ENCODE results near the gene ZMIZ1.

Gene ZMIZ1

DNA sequence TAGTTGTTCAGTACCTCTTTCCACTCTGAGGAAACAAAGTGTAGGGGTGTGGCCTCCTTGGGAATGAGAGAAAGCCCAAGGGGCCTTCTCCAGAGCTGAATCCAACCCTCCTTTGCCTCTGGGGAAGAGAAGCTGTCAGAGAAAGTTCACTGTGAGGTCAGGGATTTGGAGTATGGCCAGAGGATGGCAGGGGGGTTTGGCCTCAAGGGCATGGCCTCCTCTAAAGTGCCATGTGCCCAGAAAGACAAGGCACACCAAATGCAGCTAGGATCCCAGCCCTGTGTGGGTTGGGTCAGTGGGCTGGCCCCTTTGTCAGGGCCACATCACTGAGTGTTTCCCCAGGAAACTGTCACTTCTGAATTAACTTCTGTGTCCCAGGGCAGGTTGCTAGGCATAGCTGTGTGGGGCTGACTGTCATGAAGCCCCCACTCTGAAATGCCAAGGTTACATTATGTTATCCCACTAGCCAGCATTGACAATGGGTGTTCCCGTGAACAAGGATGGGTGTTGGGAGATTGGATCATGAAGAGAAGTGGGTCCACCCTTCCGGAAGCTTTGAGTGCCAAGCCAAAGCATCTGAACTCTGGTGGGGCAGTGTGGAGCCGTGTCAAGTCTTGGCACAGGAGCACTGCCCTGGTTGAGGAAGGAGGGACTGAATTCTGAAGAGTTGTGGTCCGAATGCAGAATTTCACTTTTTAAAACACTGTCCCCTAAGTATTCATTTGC, 123.3 kb downstream of the ZMIZ1 start:
- no peak for DNase-seq

DNA sequence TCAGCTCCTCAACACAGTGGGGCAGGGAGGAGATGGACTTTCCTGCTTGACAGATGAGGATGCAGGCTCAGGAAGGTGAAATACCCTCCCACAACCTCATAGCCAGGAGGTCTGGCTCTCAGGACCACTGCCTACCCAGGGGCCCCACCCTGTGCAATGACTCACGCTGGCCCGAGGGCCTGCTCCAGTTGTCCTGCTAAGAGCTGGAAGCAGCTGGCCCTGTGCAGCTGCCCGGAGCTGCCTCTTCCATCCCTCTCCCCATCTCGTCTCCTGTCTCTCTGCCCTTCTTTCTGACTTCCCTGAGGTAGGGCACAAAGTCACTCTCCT, 123.9 kb downstream of the ZMIZ1 start:
- no peak for DNase-seq

DNA sequence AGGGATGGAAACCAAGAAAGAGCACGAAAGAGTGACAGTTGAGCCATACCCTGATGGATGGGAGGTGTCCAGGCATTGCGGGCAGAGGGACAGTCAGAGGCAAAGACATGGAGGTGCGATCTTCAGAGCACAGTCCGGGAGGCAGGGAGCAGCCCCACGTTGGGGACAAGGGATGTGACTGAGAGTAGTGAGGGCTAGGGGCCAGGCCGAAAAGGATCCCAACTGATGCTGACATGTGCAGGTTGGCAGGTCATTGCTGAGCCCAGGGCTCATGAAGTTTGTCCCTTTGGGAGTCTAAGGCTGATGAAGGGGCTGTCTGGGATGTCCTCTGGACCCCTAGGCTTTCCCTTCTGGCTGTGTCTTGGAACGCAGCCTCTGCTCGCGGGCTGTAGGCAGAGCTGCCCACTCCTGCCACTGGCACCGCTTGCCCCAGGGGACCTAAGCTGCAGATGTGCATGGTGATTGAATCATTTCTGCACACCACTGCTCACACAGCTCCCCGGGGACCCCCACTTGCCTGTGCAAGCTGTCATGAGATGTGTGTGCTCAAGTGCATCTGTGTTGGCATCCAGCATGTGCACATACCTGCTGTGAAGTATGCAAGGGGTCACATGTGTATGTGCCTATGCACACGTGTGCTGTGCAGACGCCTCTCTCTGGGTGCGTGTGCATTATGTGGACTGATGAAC, 125.1 kb downstream of the ZMIZ1 start:
- no peak for DNase-seq

DNA sequence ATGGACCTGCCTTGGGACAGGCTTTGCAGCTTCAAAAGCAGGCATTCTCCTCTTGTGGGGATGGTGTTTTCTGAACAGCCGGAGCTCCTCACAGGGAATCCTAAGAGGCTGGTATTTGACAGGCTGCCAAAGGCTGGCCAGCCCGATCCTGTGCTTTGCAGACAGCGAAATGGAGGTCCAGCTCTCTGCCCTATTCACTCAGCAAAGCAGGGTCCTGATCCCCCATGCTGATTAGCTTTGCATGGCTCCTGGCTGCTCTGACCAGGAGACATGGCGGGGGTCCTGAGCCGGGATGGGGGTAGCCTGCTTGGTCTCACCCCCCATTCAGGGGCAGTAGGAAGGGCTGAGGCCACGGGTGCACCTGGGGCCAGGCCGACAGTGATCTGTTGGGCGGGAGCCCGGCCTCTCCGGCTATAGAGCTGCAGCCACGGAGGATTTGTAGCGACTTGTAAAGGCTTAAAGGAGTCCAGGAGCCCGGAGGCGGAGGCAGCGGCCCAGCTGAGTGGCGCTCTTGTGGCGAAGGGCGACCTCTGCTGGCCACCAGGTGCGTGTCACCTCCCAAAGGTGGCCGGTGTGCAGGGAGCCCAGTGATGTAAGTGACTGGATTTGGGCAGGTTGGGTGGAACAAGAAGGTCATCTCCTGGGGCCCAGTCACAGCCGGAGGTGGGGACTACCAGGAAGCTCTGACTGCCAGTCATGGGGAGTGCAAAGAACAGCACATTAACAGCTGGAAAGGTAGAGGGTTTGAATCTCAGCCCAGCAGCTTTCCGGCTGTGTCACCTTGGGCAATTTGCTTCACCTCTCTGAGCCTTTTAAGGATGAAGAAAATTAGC, 126.5 kb downstream of the ZMIZ1 start:
- DNase-seq = peak; percentile 70

DNA sequence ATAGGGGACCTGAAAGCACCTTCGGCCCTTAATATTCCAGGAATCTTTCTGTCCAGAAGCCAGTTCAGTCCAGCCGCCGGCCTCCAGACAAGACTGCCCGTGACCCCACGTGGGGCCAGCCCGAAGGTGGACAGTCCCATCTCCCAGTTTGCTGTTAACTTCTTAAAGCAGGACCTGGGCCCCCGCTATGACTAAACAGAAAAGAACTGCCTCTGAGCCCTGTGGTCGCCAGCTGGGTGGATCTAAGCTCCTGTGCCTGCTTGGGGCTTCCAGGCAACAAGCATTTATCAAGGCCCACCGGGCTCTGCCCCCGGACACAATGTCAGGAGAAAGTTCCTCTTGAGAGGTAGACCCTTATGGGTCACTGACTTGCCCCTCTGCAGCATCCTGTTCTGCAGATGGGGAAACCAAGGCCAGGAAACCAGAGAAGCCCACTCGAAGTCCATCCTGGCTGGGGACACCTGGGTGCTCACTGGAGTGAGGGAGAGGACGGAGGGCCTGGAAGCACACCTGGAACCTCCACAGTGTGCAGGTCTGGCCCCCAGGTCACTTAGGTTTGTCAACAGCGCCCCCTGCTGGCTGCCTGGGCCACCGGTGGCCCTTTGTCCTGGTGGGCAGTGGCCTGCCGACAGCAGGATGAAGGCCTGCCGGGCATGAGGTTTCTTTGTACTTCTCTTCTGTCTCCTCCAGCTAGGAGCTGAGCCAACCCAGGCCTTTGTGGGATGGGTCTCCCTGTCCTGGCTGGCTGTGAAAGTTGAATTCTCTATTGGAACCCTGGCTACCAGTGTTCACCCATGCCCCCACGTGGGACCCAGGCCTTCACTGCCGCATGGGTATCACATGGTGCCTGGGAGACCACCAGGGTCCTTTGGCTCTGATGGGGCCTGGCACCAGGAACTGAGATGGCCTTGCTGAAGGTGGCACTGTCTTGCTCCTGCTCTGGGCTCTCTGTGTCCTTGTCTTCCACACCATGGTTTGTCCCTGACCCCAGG, 128.0 kb downstream of the ZMIZ1 start:
- DNase-seq = peak; percentile 45

DNA sequence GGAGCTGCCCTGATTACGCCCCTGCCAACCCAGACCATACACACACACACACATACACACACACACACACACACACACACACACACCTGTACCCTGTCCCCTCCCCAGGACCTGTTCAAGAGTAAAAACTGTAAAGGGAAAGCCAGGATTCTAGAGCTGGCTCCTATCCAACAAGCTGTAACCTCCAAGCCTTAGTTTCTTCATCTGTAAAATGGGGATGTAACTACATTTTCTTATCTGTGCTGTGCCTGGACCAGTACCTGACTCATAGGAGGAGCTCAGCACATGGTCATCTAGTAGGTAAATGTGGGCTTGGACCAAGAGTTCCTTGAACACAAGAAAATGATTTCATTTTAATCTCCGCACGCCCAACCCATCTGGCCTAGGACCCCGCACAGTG, 128.8 kb downstream of the ZMIZ1 start:
- DNase-seq = no peak

DNA sequence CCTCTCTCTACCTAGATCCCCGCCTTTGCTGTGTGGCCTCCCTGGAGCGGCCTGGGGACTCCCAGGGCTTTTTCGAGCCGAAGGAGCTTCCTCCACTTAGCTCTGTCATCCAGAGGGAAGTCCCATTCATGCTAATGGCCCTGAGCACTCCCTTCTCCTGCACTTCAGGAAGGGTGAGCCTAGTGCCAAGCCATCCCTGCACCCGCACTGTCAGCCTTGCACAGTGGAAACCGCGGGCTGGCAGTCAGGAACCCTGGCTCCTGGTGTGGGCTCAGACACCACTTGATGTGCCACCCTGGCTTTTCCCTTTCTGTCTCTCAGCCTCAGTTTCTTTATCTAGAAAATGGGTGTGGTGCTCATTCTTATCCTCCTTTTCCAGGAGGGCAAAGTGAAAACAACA, 131.6 kb downstream of the ZMIZ1 start:
- DNase-seq = no peak

DNA sequence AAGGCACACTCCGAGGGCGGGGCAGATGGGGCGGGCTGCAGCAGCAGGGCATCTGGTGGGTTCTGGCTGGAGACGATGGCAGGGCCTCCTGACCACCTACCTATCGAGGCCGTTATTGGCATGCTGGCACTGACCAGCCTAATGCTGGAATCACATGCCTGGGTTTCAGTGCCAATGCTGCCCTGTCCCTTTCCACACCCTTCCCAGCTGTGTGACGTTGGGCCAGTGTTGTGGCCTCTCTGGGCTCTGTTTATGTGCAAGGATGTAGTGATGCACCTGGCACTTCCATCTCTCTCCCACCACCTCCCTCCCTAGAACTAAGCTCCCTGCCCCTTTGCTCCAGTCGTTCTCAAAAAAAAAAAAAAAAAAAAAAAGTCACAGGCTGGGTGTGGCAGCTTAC, 132.9 kb downstream of the ZMIZ1 start:
- no peak for DNase-seq

DNA sequence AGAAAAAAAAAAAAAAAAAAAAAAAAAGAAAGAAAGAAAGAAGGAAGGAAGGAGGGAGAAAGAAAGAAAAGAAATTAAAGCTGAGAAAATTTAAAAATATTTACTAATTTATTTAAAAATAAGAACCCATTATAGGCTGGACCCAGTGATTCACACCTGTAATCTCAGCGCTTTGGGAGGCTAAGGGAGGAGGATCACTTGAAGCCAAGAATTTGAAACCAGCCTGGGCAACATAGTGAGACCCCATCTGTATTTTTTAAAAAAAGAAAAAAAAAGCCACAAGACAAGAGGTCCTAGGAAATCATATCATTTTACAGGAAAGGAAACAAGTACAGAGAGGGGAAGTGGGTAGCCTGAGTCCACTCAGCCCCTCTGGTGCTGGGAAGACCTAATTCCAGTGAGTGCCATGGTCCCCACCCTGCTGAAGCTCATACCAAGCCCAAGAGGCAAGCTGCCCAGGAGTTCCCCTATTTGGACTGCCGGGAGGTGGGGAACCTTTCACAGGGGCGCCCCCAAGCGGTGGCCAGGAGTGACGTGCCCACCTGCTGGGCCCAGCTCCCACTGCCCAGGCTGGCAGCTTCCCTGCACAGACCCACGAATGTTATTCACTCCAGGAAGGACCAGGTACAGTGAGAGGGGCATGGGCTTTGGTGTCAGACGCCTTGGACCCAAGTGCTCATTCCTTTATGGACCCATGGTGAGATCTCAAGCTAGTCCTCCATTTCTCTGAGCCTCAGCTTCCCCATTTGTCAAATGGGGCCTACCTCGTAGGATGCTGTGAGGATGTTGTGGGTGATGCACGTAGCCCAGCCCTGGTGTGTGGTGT, 133.6 kb downstream of the ZMIZ1 start:
- peak; percentile 34 for DNase-seq

DNA sequence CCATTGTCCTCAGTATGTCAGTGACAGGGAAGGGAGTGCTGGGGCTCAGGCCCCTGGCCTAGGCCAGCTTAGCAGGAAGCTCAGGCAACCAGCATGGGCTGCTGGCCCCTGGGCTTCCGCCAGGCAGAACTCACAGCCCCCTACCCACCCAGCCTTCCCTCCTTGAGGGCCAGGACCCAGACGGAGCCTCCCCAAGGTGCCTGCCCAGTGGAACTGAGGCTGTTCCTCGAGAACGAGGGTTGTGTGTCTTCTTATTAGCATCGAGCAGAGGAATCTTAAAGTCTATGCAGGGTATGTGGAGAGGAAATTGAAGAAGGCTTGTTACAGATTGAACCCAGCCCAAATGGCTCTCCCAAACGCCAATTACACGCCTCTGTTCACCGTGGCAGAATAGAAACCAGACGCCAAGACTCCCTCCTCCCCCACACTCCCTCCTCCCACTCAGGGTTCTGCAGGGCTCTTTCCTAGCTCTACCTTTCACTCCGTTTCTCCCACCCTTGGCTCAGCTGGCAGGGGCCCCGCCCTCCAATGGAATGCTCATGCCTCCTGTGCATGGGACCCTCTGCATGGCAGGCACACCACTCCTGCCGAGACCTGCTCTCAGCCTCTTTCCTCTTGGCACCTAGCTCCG, 134.4 kb downstream of the ZMIZ1 start:
- DNase-seq = no peak

DNA sequence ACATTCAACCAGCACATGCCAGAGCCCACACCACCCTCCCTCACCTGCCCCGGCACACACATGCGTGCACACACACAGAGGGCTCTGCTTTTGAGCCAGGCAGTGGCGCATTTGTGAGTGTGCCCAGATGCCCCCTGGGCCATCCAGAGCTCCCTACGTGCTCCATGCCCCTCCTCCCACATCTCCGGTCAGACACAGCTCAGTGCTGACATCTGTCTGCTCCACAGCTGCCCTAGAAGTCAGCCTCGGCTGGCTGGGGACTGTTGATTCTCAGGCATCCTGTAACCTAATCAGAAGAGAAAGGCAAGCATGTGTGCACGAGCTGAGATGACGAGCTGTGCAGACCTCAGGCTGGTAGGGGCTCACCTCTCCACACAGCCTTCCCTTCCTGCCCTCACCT, 135.1 kb downstream of the ZMIZ1 start:
- DNase-seq = no peak

DNA sequence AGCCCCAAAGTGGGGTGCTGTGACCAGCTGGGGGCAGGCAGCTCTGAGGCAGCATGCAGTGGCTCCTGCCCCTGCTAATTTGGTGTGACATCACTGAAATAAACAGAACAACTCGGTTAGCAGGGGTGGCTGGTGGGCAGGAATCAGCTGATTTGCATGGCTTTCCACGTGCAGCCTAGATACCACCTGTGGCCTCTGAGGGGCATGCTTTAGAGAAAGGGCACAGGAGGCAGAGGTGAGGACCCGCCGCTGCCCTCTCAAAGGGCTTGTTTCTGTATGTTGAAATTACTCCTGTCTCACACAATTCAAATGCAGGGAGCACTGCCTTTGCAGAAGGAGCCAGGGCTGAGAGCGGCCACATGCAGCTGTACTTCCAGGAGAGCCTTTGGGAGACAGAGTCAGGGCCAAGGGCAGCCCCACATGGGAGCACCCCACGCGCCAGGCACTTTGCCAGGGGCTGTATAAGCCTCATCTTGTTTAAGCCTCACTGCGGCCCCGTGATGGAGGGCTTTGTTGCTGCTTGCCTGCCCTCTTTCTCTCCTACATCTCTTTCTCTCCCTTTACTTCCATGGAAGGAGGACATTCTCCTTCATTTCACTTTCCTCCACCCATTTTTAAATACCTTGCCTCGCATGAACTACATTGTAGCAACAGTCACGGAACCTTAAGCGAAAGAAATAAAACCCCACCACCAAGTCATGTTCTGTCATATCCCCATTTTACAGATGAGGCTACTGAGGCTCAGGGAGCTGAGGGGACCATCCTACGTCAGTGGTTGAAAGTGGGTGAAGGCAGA, 137.7 kb downstream of the ZMIZ1 start:
- DNase-seq = no peak

DNA sequence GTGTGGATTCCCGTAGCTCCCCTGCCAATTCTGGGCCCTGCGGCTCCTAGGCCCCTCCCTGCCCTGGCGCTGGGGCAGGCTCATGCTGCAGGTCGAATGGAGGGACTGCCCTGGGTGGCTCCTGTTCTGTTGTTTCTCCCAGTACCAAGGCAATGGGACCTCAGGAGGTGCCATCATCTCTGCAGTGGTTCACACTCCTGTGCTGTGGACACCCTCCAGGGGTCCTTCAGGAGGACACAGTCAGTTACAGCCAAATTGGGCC, 138.3 kb downstream of the ZMIZ1 start:
- DNase-seq = no peak

DNA sequence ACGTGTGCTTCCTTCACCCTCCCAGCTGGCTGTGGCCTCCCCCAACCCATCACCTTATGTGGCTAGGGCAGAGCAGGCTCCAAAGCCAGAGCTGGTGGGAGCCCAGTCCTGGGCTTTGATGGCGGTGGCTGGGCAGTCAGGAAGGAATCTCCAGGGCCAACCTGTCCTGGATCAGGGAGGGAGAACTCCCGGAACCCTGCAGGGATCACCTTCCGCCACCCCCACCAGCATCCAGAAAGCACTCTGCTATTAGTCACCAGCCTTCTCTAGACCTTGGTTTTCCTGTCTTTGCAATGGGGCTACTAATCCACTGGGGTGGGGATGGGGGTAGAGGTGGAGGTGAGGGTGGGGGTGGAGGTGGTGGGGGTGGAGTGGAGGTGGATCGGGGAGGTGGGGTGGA, 139.0 kb downstream of the ZMIZ1 start:
- DNase-seq = no peak

DNA sequence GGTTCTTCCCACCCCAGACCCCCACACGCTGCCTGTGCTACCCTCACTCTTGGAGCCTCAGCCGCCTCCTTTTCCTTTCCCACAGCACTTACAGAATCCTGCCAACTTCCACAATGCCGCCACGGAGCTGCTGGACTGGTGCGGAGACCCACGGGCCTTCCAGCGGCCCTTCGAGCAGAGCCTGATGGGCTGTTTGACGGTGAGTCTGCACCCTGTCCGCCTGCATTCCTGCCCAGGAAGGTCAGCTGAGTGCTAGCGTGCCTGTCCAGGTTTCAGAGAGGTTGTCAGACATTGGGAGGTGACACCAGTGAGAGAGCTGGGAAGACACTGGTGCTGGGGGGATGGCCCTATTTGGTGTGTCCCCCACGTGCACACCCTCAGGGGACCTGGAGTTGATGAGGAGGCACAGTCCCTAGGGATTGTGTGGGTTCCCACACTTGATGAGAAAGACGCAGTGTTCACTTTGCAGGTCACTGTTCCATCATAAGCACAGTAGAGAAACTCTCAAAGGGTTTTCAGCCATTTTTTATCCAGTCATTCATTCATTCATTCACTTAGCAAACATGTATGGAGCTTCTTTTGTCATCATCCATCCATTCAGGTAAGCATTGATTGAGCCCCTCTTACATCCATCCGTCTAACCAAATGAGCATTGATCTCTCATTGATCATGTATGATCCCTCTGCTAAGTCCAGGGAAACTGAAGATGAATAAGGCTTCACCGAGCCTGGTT, 139.7 kb downstream of the ZMIZ1 start:
- DNase-seq = no peak

DNA sequence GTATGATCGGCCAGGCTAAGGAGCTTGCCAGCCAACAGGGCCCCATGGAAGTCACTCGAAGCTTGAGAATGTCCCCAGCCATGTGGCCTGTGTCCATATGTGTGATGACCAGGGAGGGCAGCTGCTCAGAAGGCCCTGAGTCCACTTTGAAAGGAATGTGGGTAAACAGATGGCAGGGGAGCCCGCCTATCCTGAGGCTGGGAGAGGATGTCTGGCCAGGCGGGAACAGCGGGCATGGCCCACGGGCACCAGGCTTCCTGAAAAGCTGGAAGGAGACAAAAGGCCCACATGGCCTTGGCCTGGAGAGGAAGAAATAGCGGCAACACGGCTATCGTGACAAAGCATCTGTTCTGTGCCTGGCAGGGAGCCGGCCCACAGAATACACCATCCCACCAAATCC, 140.6 kb downstream of the ZMIZ1 start:
- DNase-seq = no peak

DNA sequence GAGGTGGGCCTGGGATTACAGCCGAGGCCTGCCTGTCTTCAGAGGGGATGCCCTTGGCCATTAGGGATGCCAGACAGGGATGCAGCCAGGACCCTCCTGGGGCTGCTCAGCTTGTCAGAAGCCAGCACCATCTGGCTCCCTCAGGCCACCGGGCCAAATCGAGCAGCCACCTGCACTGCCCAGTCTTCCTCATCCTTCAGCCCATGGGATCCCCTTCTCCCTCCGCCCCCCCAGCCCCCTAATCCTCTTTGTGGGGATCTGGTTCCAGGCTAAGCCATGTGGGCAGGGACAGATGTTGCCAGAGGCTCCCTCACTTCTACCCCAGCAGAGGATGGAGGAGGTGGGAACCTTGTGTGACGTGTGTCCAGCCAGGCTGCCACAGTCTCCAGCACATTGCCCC, 141.1 kb downstream of the ZMIZ1 start:
- DNase-seq = no peak

DNA sequence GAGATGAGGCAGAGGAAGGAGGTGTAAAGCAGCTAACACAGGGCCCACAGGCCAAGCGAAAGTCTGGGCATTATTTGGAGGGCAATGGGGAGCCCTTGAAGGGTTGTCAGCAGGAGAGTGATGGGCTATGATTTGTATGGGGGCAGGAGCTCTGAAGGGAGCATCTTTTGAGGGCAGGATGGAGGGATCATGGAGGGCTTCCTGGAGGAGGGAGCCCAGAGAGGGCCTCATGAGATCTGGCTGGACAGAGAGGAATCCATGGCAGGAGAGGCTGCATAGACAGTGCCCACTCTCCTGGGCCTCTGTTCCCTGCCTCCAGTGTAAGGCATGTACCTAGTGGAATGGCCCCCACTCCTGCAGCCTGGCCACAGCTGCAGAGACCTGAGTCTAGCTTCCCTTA, 141.9 kb downstream of the ZMIZ1 start:
- DNase-seq = no peak

DNA sequence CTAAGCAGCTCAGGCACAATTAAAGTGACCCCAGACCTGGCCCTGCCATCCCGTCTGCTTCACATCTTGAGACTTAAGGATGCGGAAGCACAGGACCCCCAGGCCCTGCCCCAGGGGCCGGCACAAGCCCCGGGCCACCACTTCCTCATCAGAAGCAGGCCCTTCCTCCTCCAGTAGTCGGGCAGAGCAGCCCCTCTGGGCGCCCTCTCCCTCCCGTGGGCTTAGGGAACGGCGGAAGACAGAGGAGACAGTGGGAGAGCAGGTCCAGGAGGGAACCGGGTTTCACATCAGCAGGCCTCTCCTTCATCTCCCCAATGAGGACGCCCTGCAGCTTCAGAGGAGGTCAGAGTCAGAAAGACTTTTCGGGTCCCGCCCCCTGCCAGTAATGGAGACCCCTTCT, 142.8 kb downstream of the ZMIZ1 start:
- DNase-seq = no peak

DNA sequence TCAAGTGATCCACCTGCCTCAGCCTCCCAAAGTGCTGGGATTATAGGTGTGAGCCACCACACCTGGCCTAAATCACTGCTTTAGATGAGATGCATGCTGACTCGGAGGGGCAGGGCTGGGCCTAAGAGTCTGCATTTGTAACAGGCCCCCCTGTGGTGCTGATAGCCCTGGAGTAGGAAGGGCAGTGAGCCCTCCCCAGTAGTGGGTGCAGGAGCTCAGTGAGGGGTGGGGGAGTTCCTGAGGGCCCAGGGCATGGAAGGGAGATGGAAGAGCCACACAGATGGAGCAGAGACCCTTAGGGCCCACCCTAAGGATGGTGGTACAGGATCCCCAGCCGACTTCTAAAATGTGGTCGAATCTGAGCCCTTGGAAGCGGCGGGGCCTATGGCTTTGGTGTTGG, 146.8 kb downstream of the ZMIZ1 start:
- no peak for DNase-seq

All from CD4-positive, alpha-beta T cell treated with Interferon gamma for 1 hour (primary cell).